Endothelial cell of umbilical vein (primary cell): ENCODE measurements around the gene ANKRD13B. TPM values are rescaled to one million over a fixed set of nuclear protein-coding genes. Genes with fewer than 3 reads are reported as not detected.

Experiments used
- BruUV-seq: library from RNA; stranded (reverse); fragments of 400-500 nt; replicated peaks from 2 replicates; lab custom pipeline; 2021; lab: Mats Ljungman, UMichigan
- CTCF ChIA-PET: fragments of 300-600, 350-600 bp; sonication (Branson Sonifier 250); formaldehyde crosslinking; loops from one replicate; lab custom pipeline; 2021; ENCODE audit warnings: antibody characterized with exemption, inconsistent platforms; lab: Charles Lee
- POLR2A ChIA-PET: fragments of 300-600, 350-600 bp; sonication (Branson Sonifier 250); formaldehyde crosslinking; loops from one replicate; lab custom pipeline; 2021; ENCODE audit warnings: antibody characterized with exemption, inconsistent platforms; lab: Charles Lee
- DNase-seq: peaks from one replicate; pipeline ENCODE4 v3.0.0-alpha.2; 2011; ENCODE audit warnings: low read depth, low spot score
- FAIRE-seq: peaks from 2 replicates; lab custom pipeline; 2011; peaks lifted over from hg19 to GRCh38; lab: Jason Lieb, UNC
- H2AFZ ChIP-seq: 2 replicates; pipeline ENCODE4 v1.6.0; 2012; ENCODE audit warnings: low read depth, low read length, control low read depth, inconsistent platforms
- H3K27ac ChIP-seq: 2 replicates; pipeline ENCODE4 v1.5.1; 2011; ENCODE audit warnings: low read depth, mild to moderate bottlenecking, control low read depth, low read length, moderate library complexity; ENCODE audit not compliant: insufficient read depth
- H3K27me3 ChIP-seq, 2 experiments: 2 replicates each; pipeline versions ENCODE4 v1.6.0 to v1.6.1; 2011; ENCODE audit warnings: low read length in 2 of 2, mixed read lengths in 1 of 2; ENCODE audit not compliant: control insufficient read depth in 2 of 2, insufficient read depth in 2 of 2
- H3K36me3 ChIP-seq, 2 experiments: 2 replicates in 1 of 2; 3 replicates in 1 of 2; pipeline ENCODE4 v1.5.1; 2011; ENCODE audit warnings: low read length in 2 of 2, mild to moderate bottlenecking in 1 of 2, moderate library complexity in 1 of 2; ENCODE audit not compliant: control insufficient read depth in 2 of 2, insufficient read depth in 2 of 2; ENCODE audit errors: extremely low read depth in 1 of 2
- H3K4me1 ChIP-seq: 3 replicates; pipeline ENCODE4 v1.5.1; 2011; ENCODE audit warnings: mild to moderate bottlenecking, low read length; ENCODE audit not compliant: control insufficient read depth, insufficient read depth; ENCODE audit errors: extremely low read depth
- H3K4me2 ChIP-seq: 2 replicates; pipeline ENCODE4 v1.6.1; 2011; ENCODE audit warnings: low read length, control low read depth, mixed read lengths; ENCODE audit not compliant: insufficient read depth
- H3K4me3 ChIP-seq, 3 experiments: fragments of 200-600 bp in 1 of 3; sonication (generic), shearing (Covaris generic) in 1 of 3; replicated peaks in 1 of 3; 2 replicates each; pipeline ENCODE4 v1.5.1; 2011 to 2016; ENCODE audit warnings: control low read depth in 3 of 3, low read length in 3 of 3, mild to moderate bottlenecking in 2 of 3, inconsistent platforms in 1 of 3, low read depth in 1 of 3, moderate library complexity in 1 of 3; ENCODE audit not compliant: insufficient read depth in 1 of 3
- H3K79me2 ChIP-seq: 2 replicates; pipeline ENCODE4 v1.6.0; 2012; ENCODE audit warnings: low read length, inconsistent platforms; ENCODE audit not compliant: control insufficient read depth, insufficient read depth
- H3K9ac ChIP-seq: replicated peaks from 2 replicates; pipeline ENCODE3; 2011; ENCODE audit warnings: low read length, control low read depth; ENCODE audit not compliant: insufficient read depth; ENCODE audit errors: extremely low read depth
- H3K9me1 ChIP-seq: replicated peaks from 3 replicates; pipeline ENCODE4 v1.6.0; 2011; ENCODE audit warnings: mild to moderate bottlenecking, low read length; ENCODE audit not compliant: control insufficient read depth, insufficient read depth; ENCODE audit errors: extremely low read depth
- H3K9me3 ChIP-seq: replicated peaks from 2 replicates; pipeline ENCODE4 v1.5.1; 2012; ENCODE audit warnings: low read length, inconsistent platforms; ENCODE audit not compliant: control insufficient read depth, insufficient read depth
- H4K20me1 ChIP-seq: replicated peaks from 2 replicates; pipeline ENCODE3; 2011; ENCODE audit warnings: mild to moderate bottlenecking, low read length; ENCODE audit not compliant: control insufficient read depth, insufficient read depth; ENCODE audit errors: extremely low read depth
- CTCF ChIP-seq, 2 donors: IDR thresholded peaks; 1 replicate in 1 of 2; 2 replicates in 1 of 2; pipeline ENCODE4 v1.5.1; 2011; ENCODE audit warnings: low read length in 2 of 2, mild to moderate bottlenecking in 2 of 2, moderate library complexity in 2 of 2, control low read depth in 1 of 2, inconsistent platforms in 1 of 2, low read depth in 1 of 2; ENCODE audit not compliant: insufficient read depth in 1 of 2; ENCODE audit errors: extremely low read depth in 1 of 2
- EZH2 ChIP-seq: IDR thresholded peaks from 2 replicates; pipeline ENCODE4 v1.6.1; 2012; ENCODE audit warnings: borderline replicate concordance, low read depth, mild to moderate bottlenecking, moderate library complexity, low read length, inconsistent platforms; ENCODE audit not compliant: severe bottlenecking
- FOS ChIP-seq: IDR thresholded peaks from 2 replicates; pipeline ENCODE4 v1.6.1; 2011; ENCODE audit warnings: mild to moderate bottlenecking, low read length, moderate library complexity, borderline replicate concordance; ENCODE audit not compliant: insufficient read depth
- GATA2 ChIP-seq: IDR thresholded peaks from 2 replicates; pipeline ENCODE4 v1.7.0; 2011; ENCODE audit warnings: low read depth, mild to moderate bottlenecking, moderate library complexity, mixed read lengths, low read length; ENCODE audit not compliant: insufficient read length, insufficient read depth
- JUN ChIP-seq: IDR thresholded peaks from 2 replicates; pipeline ENCODE4 v1.6.1; 2011; ENCODE audit warnings: borderline replicate concordance, low read depth; ENCODE audit not compliant: insufficient read length, insufficient read depth
- MAX ChIP-seq: IDR thresholded peaks from 2 replicates; pipeline ENCODE4 v1.6.1; 2011; ENCODE audit not compliant: insufficient read depth, insufficient read length
- MYC ChIP-seq: IDR thresholded peaks from one replicate; pipeline ENCODE4 v1.6.1; 2011; ENCODE audit warnings: mild to moderate bottlenecking, low read depth, low read length
- POLR2A ChIP-seq: IDR thresholded peaks from 2 replicates; pipeline ENCODE4 v1.6.1; 2012; ENCODE audit warnings: low read depth, mild to moderate bottlenecking, control low read depth, low read length
- POLR2AphosphoS5 ChIP-seq: IDR thresholded peaks from 2 replicates; pipeline ENCODE4 v1.6.1; 2012; ENCODE audit warnings: low read depth, mild to moderate bottlenecking, control low read depth, low read length, moderate library complexity; ENCODE audit not compliant: insufficient read depth
- dilution Hi-C: fragments of 300-500 bp; cut with MboI; formaldehyde crosslinking; loops from one replicate; pipeline ENCODE4 v1.15.0; 2019; ENCODE audit warnings: low sequenced_read_pairs; ENCODE audit not compliant: extremely low pct_ligation_motif_present
- intact Hi-C: fragments of 100-400 bp; cut with micrococcal nuclease; formaldehyde crosslinking; loops from one replicate; pipeline ENCODE4 v1.10.0; 2022
- polyA plus RNA-seq, 4 experiments: library from polyadenylated mRNA; depleted of rRNA in 3 of 4; stranded (reverse) in 3 of 4; unstranded in 1 of 4; fragments of >200 nt; gene quantifications; 2 replicates each; pipeline versions ENCODE4 v1.2.1 to v1.2.3, GENCODE V29; 2011 to 2012; ENCODE audit warnings: missing spikeins in 1 of 4
- total RNA-seq: library from RNA; stranded (reverse); gene quantifications from 2 replicates; pipeline ENCODE4 v1.2.3, GENCODE V29; 2021

ANKRD13B gene
- total and polyA plus RNA-seq, 2 donors (not counting 3 experiments of a cell fraction or from before 2014, with no cell fraction given): 21.1 to 23.2 TPM

- dilution Hi-C loops (no loop called here), intact Hi-C loops (no loop called here)
- H3K9me3 ChIP-seq: no peaks in the 10 kb centered on the region
- no peaks in the 10 kb centered on the region for H4K20me1 ChIP-seq
- no peaks in the 10 kb centered on the region for H3K9me1 ChIP-seq
- TF ChIP-seq POLR2AphosphoS5 (no peak), GATA2 (no peak), MAX (no peak), MYC (no peak), EZH2 (no peak), FOS (no peak), CTCF (IDR thresholded peaks at IDR 0.05; ENCODE audit: extremely low read depth in 1 of 2, insufficient read depth in 1 of 2, low read depth in 1 of 2, low read length in 2 of 2) (no peak), POLR2A (no peak), JUN (no peak)
- peaks cover 6 to 10% of the 10 kb centered on the region in 2 experiments for H3K36me3 ChIP-seq
- CTCF ChIA-PET: no interaction called here
- H3K4me2 ChIP-seq: no peak overlapping the region
- FAIRE-seq (no peak), DNase-seq (no peak)
- no peaks in the 10 kb centered on the region for H3K79me2 ChIP-seq
- H3K4me3 ChIP-seq: no peak overlapping the region
- no peak overlapping the region for H2AFZ ChIP-seq
- POLR2A ChIA-PET: no interaction called here
- no peaks in the 10 kb centered on the region for H3K4me1 ChIP-seq
- H3K27ac ChIP-seq: no peak overlapping the region
- H3K27me3 ChIP-seq: no peaks in the 10 kb centered on the region
- no TSS peak for BruUV-seq
- no peak overlapping the region for H3K9ac ChIP-seq
These were observed 48.9 kb upstream of the ANKRD13B start for GRCh38 chr17:29544066-29544465.
